PC-3 (cell line): ENCODE measurements around the gene ZNF740.

ENCODE experiments used
- EZH2 ChIP-seq: fragments of 300-600 bp; sonication (generic); IDR thresholded peaks from one replicate; pipeline ENCODE4 v1.6.1; 2017; ENCODE audit warnings: antibody characterized with exemption, mild to moderate bottlenecking, low read length; ENCODE audit not compliant: unreplicated experiment
- EZH2phosphoT487 ChIP-seq: fragments of 300-600 bp; sonication (generic); IDR thresholded peaks from 2 replicates; pipeline ENCODE4 v1.6.1; 2018; ENCODE audit warnings: mild to moderate bottlenecking, antibody characterized with exemption, low read length, borderline replicate concordance
- TF ChIP-seq, protein P1 (sequence below): fragments of 300-600 bp; sonication (generic); conservative IDR thresholded peaks from 2 replicates; pipeline ENCODE4 v1.5.1; 2017; ENCODE audit warnings: antibody characterized with exemption, low read depth, mild to moderate bottlenecking, low read length

GRCh38 chr12:53220694-53221202 is 40.2 kb downstream of the ZNF740 start:
- TF ChIP-seq, protein P1, sequence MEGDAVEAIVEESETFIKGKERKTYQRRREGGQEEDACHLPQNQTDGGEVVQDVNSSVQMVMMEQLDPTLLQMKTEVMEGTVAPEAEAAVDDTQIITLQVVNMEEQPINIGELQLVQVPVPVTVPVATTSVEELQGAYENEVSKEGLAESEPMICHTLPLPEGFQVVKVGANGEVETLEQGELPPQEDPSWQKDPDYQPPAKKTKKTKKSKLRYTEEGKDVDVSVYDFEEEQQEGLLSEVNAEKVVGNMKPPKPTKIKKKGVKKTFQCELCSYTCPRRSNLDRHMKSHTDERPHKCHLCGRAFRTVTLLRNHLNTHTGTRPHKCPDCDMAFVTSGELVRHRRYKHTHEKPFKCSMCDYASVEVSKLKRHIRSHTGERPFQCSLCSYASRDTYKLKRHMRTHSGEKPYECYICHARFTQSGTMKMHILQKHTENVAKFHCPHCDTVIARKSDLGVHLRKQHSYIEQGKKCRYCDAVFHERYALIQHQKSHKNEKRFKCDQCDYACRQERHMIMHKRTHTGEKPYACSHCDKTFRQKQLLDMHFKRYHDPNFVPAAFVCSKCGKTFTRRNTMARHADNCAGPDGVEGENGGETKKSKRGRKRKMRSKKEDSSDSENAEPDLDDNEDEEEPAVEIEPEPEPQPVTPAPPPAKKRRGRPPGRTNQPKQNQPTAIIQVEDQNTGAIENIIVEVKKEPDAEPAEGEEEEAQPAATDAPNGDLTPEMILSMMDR, result no peak
- TF ChIP-seq EZH2 (no peak), EZH2phosphoT487 (no peak)
